HFFc6 (cell line): ENCODE results near the gene TAS2R7. TPM values are rescaled to one million over a fixed set of nuclear protein-coding genes. Genes with fewer than 3 reads are reported as not detected.
A peak's percentile ranks its signal among the peaks of the same experiment; 100 is the strongest.

ENCODE experiments used
- DNase-seq: peaks from one replicate; pipeline ENCODE4 v3.0.0-alpha.2; 2018
- H3K27ac Mint-ChIP-seq: 2 replicates; pipeline ENCODE4 v1.8.0; 2020; ENCODE audit warnings: mild to moderate bottlenecking, mixed read lengths
- H3K27me3 Mint-ChIP-seq: 2 replicates; pipeline ENCODE4 v1.8.0; 2021; ENCODE audit warnings: mild to moderate bottlenecking, moderate library complexity, mixed read lengths; ENCODE audit not compliant: insufficient read depth
- H3K36me3 Mint-ChIP-seq: 2 replicates; pipeline ENCODE4 v1.8.0; 2021; ENCODE audit warnings: low read depth, mixed read lengths
- H3K4me1 Mint-ChIP-seq: 2 replicates; pipeline ENCODE4 v1.8.0; 2020; ENCODE audit warnings: low read depth, mixed read lengths
- H3K4me3 Mint-ChIP-seq: 2 replicates; pipeline ENCODE4 v1.8.0; 2020; ENCODE audit warnings: mild to moderate bottlenecking, moderate library complexity, mixed read lengths
- H3K9me3 Mint-ChIP-seq: 2 replicates; pipeline ENCODE4 v1.8.0; 2020; ENCODE audit warnings: mild to moderate bottlenecking, mixed read lengths
- CTCF ChIP-seq: fragments of 200-600 bp; sonication (generic); IDR thresholded peaks from 2 replicates; pipeline ENCODE4 v1.5.0; 2021; ENCODE audit warnings: antibody characterized with exemption, mild to moderate bottlenecking
- total RNA-seq, 6 experiments: library from RNA; stranded (reverse); fragmentation: NEBNext Ultra II Directional; extraction: Animal tissue kit (Norgen Biotek cat#: 25700); gene quantifications; 2 replicates in 1 of 6; 3 replicates in 5 of 6; pipeline ENCODE4 v1.2.3, GENCODE V29; 2021

The TAS2R7 gene
- total RNA-seq, 6 experiments from 2014 or later = not detected

GRCh38 chr12:10779103-10779502, 23.3 kb downstream of the TAS2R7 start:
- H3K9me3 Mint-ChIP-seq = no peaks in the 10 kb centered on the region
- TF ChIP-seq CTCF = no peak
- no peak overlapping the region for H3K4me3 Mint-ChIP-seq
- no peaks in the 10 kb centered on the region for H3K4me1 Mint-ChIP-seq
- no peak overlapping the region for H3K27ac Mint-ChIP-seq
- no peak for DNase-seq
- no peaks in the 10 kb centered on the region for H3K36me3 Mint-ChIP-seq
- peaks cover 3% of the 10 kb centered on the region for H3K27me3 Mint-ChIP-seq

DNA sequence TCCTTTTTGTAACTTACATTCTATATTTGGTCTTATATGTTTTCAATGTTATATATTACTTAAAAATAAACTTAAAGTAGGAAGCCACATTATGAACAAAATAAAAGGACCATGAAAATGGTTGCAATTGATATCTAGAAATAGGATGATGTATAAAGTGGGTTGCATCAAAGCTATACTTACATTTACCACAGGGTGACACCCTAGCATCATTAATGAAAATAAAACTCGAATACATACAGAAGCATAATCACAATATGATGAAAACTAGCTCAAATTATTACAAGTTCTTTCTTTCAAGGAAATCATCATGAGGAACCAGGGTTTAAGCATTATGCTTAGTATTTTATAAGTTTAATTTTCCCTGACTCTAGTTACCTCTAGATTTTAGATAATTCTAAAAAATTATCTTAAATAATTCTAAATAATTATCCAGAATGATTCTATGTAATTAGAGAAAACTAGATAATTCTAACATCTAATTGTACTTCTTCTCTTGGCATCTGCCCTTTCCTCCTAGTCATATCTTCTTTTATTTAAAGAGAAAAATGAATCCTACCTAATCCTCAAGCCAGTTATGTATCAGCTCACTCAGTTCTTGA, 31.2 kb downstream of the TAS2R7 start:
- Mint-ChIP-seq H3K36me3 (no peaks in the 10 kb centered on the region), H3K4me3 (no peak overlapping the region), H3K27me3 (peaks cover 8% of the 10 kb centered on the region), H3K9me3 (no peaks in the 10 kb centered on the region), H3K4me1 (no peaks in the 10 kb centered on the region), H3K27ac (no peak overlapping the region)
- TF ChIP-seq CTCF = peak; percentile 86
- peak; percentile 15 for DNase-seq

- peaks cover 9% of the 10 kb centered on the region for H3K36me3 Mint-ChIP-seq
- H3K4me1 Mint-ChIP-seq = no peaks in the 10 kb centered on the region
- peaks cover 12% of the 10 kb centered on the region for H3K27me3 Mint-ChIP-seq
- no peak for TF ChIP-seq CTCF
- H3K4me3 Mint-ChIP-seq = no peak overlapping the region
- no peak overlapping the region for H3K27ac Mint-ChIP-seq
- H3K9me3 Mint-ChIP-seq = peaks cover 16% of the 10 kb centered on the region
- DNase-seq = no peak
Measured at GRCh38 chr12:10759657-10760056, 42.8 kb downstream of the TAS2R7 start.

DNA sequence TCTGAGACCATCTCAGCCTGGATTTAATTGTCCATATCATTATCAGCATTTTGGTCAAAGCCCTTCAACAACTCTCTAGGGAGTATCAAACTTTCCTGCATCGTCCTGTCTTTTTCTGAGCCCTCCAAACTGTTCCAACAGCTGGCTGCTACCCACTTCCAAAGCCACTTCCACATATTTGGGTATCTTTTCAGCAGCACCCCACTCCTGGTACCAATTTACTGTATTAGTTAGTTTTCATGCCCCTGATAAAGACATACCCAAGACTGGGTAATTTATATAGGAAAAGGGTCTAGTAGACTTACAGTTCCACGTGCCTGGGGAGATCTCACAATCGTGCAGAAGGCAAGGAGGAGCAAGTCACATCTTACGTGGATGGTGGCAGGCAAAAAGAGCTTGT, 46.2 kb downstream of the TAS2R7 start:
- H3K4me3 Mint-ChIP-seq = no peak overlapping the region
- peaks cover 9% of the 10 kb centered on the region for H3K27me3 Mint-ChIP-seq
- peaks cover 9% of the 10 kb centered on the region for H3K36me3 Mint-ChIP-seq
- H3K4me1 Mint-ChIP-seq = peaks cover 15% of the 10 kb centered on the region
- H3K27ac Mint-ChIP-seq = no peak overlapping the region
- peaks cover 16% of the 10 kb centered on the region for H3K9me3 Mint-ChIP-seq
- TF ChIP-seq CTCF = no peak
- no peak for DNase-seq

DNA sequence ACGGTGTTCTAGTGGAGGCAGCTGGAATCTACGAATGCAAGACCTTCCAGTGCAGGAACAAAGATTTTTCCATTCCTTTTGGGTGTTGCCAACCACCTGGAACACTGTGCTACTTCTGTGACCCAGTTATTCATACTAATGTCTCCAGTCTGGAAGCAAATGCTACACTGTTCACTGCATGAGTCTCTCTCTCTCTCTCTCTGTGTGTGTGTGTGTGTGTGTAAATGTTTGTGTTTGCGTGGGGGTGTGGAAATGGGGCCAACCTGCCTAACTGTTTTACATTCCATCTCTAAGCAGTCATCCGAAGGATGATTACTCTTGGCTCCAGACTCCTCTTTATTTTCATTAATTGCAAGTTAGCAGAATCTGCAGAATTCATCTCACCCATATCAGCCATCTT, 49.4 kb downstream of the TAS2R7 start:
- no peak for TF ChIP-seq CTCF
- DNase-seq = peak; percentile 76
- Mint-ChIP-seq H3K27ac (no peak overlapping the region), H3K27me3 (peaks cover 4% of the 10 kb centered on the region), H3K4me1 (peaks cover 29% of the 10 kb centered on the region), H3K36me3 (peaks cover 9% of the 10 kb centered on the region), H3K4me3 (no peak overlapping the region), H3K9me3 (peaks cover 16% of the 10 kb centered on the region)

Other genes with a start within 250 kb of the TAS2R7 start
- 10 to 100 TPM; 40.7 to 50.7 (median 47.4) TPM for gene MAGOHB, start 189.0 kb downstream of the TAS2R7 start, total RNA-seq
- 1 to 10 TPM; 1.1 to 3.0 (median 1.8) TPM for gene STYK1, start 128.6 kb downstream of the TAS2R7 start, total RNA-seq
- 100 to 1,000 TPM; 202 to 251 (median 218) TPM for gene YBX3, start 79.3 kb downstream of the TAS2R7 start, total RNA-seq
- not detected for gene TAS2R8, start 4.7 kb upstream of the TAS2R7 start, total RNA-seq
- not detected for gene TAS2R9, start 7.5 kb upstream of the TAS2R7 start, total RNA-seq
- gene TAS2R10, start 23.7 kb upstream of the TAS2R7 start, total RNA-seq = under 1 TPM in 2 of 6 experiments, not detected in 4; 0.16 to 0.18 TPM
- gene PRR4, start 46.8 kb upstream of the TAS2R7 start, total RNA-seq = 1 to 10 TPM in 5 of 6 experiments, not detected in 1; 1.0 to 1.3 (median 1.2) TPM
- 1 to 10 TPM; 4.2 to 8.2 (median 6.4) TPM for gene PRH1, start 81.6 kb upstream of the TAS2R7 start, total RNA-seq
- under 1 TPM in 4 of 6 experiments, not detected in 2; 0.17 to 0.23 (median 0.18) TPM for gene TAS2R13, start 106.9 kb upstream of the TAS2R7 start, total RNA-seq
- not detected for gene PRH2, start 126.6 kb upstream of the TAS2R7 start, total RNA-seq
- 1 to 10 TPM; 1.1 to 1.6 (median 1.5) TPM for gene TAS2R14, start 136.6 kb upstream of the TAS2R7 start, total RNA-seq
- under 1 TPM in 4 of 6 experiments, not detected in 2; 0.19 to 0.32 (median 0.22) TPM for gene TAS2R50, start 184.3 kb upstream of the TAS2R7 start, total RNA-seq
- gene TAS2R20, start 195.7 kb upstream of the TAS2R7 start, total RNA-seq = under 1 TPM; 0.18 to 0.47 (median 0.31) TPM
- under 1 TPM; 0.28 to 0.97 (median 0.52) TPM for gene TAS2R19, start 220.0 kb upstream of the TAS2R7 start, total RNA-seq
- gene TAS2R31, start 228.8 kb upstream of the TAS2R7 start, total RNA-seq = 1 to 10 TPM in 1 of 6 experiments, under 1 TPM in 5; 0.43 to 1.2 (median 0.63) TPM